PC-9 (cell line): ENCODE measurements around the gene ZNF354C.

Experiments
- EZH2 ChIP-seq: fragments of 200-600 bp; sonication (generic); IDR thresholded peaks from 2 replicates; pipeline ENCODE4 v1.8.0; 2017; ENCODE audit warnings: antibody characterized with exemption, low read depth
- TF ChIP-seq, protein P1 (sequence below): fragments of 200-600 bp; sonication (generic); conservative IDR thresholded peaks from 2 replicates; pipeline ENCODE4 v1.6.1; 2017; ENCODE audit warnings: mixed run types, antibody characterized with exemption, mild to moderate bottlenecking, moderate library complexity

GRCh38 chr5:179055841-179056240 is 4.3 kb upstream of the ZNF354C start:
- TF ChIP-seq, protein P1, sequence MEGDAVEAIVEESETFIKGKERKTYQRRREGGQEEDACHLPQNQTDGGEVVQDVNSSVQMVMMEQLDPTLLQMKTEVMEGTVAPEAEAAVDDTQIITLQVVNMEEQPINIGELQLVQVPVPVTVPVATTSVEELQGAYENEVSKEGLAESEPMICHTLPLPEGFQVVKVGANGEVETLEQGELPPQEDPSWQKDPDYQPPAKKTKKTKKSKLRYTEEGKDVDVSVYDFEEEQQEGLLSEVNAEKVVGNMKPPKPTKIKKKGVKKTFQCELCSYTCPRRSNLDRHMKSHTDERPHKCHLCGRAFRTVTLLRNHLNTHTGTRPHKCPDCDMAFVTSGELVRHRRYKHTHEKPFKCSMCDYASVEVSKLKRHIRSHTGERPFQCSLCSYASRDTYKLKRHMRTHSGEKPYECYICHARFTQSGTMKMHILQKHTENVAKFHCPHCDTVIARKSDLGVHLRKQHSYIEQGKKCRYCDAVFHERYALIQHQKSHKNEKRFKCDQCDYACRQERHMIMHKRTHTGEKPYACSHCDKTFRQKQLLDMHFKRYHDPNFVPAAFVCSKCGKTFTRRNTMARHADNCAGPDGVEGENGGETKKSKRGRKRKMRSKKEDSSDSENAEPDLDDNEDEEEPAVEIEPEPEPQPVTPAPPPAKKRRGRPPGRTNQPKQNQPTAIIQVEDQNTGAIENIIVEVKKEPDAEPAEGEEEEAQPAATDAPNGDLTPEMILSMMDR, result no peak
- TF ChIP-seq EZH2, result no peak
